Left ventricle myocardium inferior (tissue), 1 donor: ENCODE measurements around the gene MMP15. TPM values are rescaled to one million over a fixed set of nuclear protein-coding genes. Genes with fewer than 3 reads are reported as not detected.
A peak's percentile ranks its signal among the peaks of the same experiment; 100 is the strongest.

Experiments used
- DNase-seq: peaks from one replicate; pipeline ENCODE4 v3.0.0-alpha.2; 2020
- H3K27ac ChIP-seq: fragments of 200-600 bp; replicated peaks from 2 replicates; pipeline ENCODE4 v1.8.0; 2021
- H3K27me3 ChIP-seq: fragments of 200-600 bp; 2 replicates; pipeline ENCODE4 v1.8.0; 2021; ENCODE audit warnings: low read depth
- H3K36me3 ChIP-seq: fragments of 200-600 bp; 2 replicates; pipeline ENCODE4 v1.8.0; 2021
- H3K4me1 ChIP-seq: fragments of 200-600 bp; 2 replicates; pipeline ENCODE4 v1.8.0; 2021
- H3K4me3 ChIP-seq: fragments of 200-600 bp; 2 replicates; pipeline ENCODE4 v1.8.0; 2021; ENCODE audit warnings: mild to moderate bottlenecking, moderate library complexity
- H3K9me3 ChIP-seq: fragments of 200-600 bp; replicated peaks from 2 replicates; pipeline ENCODE4 v1.8.0; 2021
- intact Hi-C: fragments of 100-400 bp; cut with micrococcal nuclease; formaldehyde crosslinking; loops from one replicate; pipeline ENCODE4 v1.11.0; 2022
- total RNA-seq: library from RNA; stranded (reverse); fragmentation: NEBNext Ultra II Directional; extraction: Animal tissue kit (Norgen Biotek cat#: 25700); gene quantifications from one replicate; pipeline ENCODE4 v1.2.1, GENCODE V29; 2021
- TF ChIP-seq, protein P1 (sequence below): fragments of 200-600 bp; IDR thresholded peaks from 2 replicates; pipeline ENCODE4 v1.8.0; 2021; ENCODE audit warnings: antibody characterized with exemption, mild to moderate bottlenecking, borderline replicate concordance
- donor health status: DM: no; HTN: yes; CAD: no; lungs with severe emphysema.

Gene MMP15
- total RNA-seq, 1 donor from 2014 or later = 64.1 TPM

DNA sequence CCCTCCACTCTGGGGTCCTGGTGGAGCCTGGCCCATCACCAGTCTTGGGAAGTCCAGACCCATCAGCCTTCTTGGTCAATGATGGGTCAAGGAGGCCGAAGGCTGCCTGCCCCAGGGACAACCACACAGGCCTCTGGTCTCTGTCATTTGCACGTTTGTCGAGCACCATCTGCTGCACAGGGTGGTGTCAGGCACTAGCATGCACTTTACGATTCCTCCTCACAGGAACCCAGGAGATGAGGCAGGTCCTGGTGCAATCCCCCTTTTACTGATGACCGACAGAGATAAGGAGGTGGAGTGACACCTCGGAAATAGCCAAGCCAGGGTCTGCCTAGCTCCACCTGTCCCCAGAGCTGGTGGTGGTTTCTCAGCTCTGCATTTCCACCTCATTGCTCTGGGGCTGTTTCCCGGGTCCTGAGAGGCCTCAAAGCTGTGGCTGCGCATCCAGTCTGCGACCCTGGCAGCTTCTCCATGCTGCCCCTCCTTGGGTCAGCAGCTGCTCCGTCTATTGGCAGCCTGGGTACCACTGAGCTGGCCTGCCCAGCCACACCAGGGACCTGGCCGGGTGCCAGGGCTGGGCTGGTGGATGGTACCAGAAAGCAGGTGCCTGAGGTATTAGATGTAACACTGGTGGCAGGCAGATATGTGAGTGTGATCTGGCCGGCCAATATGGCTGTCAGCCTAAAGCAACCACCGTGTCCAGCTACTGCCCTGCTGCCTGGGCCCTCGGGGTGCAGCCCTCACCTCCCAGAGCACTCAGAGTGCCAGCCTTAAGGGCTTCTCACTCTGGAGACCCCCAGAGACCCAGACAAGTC is 10.0 kb downstream of the MMP15 start:
- Histone ChIP-seq H3K4me3 (peak overlapping the region; percentile 24), H3K9me3 (no peaks in the 10 kb centered on the region), H3K4me1 (peaks cover 62% of the 10 kb centered on the region), H3K27me3 (no peaks in the 10 kb centered on the region), H3K27ac (peak overlapping the region; percentile 96), H3K36me3 (peaks cover 34% of the 10 kb centered on the region)
- TF ChIP-seq, protein P1, sequence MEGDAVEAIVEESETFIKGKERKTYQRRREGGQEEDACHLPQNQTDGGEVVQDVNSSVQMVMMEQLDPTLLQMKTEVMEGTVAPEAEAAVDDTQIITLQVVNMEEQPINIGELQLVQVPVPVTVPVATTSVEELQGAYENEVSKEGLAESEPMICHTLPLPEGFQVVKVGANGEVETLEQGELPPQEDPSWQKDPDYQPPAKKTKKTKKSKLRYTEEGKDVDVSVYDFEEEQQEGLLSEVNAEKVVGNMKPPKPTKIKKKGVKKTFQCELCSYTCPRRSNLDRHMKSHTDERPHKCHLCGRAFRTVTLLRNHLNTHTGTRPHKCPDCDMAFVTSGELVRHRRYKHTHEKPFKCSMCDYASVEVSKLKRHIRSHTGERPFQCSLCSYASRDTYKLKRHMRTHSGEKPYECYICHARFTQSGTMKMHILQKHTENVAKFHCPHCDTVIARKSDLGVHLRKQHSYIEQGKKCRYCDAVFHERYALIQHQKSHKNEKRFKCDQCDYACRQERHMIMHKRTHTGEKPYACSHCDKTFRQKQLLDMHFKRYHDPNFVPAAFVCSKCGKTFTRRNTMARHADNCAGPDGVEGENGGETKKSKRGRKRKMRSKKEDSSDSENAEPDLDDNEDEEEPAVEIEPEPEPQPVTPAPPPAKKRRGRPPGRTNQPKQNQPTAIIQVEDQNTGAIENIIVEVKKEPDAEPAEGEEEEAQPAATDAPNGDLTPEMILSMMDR = no peak
- intact Hi-C loops = no loop called here
- no peak for DNase-seq

DNA sequence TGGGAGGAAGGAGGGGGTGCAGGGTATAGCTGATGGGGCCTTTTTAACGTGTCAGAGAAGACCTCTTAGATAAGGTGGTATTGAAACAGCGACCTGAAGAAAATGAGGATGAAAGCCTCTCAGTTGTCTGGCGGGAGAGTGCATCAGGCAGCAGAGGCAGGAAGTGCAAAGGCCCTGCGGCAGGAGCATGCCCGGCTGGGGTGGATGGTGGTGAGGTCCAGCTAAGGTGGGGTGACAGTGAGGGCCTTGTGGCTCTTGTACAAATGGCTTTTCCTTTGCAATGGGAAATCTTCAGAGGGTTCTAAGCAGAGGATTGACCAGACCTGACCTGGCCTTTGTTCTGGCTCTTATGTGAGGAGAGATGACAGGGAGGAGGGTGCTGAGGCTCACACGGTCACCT is 11.4 kb downstream of the MMP15 start:
- TF ChIP-seq, protein P1 = no peak
- no peak overlapping the region for H3K27ac ChIP-seq
- H3K9me3 ChIP-seq = no peaks in the 10 kb centered on the region
- peaks cover 48% of the 10 kb centered on the region for H3K4me1 ChIP-seq
- intact Hi-C loops = no loop called here
- no peak overlapping the region for H3K4me3 ChIP-seq
- peaks cover 48% of the 10 kb centered on the region for H3K36me3 ChIP-seq
- H3K27me3 ChIP-seq = no peaks in the 10 kb centered on the region
- DNase-seq = no peak

DNA sequence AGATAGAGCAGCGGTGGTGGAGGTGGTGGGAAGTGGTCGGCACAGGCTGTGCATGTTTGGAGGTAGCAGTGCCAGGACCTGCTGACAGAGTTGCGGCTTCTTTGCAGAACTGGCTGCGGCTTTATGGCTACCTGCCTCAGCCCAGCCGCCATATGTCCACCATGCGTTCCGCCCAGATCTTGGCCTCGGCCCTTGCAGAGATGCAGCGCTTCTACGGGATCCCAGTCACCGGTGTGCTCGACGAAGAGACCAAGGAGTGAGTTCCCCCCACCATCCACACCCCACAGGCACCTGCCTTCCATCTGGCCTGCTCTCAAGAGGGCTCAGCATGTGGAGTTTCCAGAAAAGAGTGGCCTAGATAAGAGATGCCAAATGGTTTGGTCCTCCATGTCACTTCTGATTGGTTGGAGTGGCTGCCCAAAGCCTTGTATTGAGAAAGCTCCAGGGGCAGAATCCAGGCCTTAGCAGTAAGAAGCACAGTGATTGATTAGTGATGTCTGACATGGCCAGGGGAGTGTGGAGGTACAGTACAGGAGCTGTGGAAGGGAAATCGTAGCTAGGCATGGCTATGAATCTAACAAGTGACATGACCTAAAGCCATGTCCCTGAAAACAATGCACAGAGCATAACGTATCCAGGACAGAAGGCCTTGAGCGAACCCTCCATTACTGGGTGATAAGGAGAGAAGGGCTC is 12.0 kb downstream of the MMP15 start:
- no peak overlapping the region for H3K27ac ChIP-seq
- no peak overlapping the region for H3K4me3 ChIP-seq
- TF ChIP-seq, protein P1 = no peak
- H3K4me1 ChIP-seq = peaks cover 42% of the 10 kb centered on the region
- no peaks in the 10 kb centered on the region for H3K27me3 ChIP-seq
- intact Hi-C loops = no loop called here
- no peak for DNase-seq
- H3K9me3 ChIP-seq = no peaks in the 10 kb centered on the region
- peaks cover 53% of the 10 kb centered on the region for H3K36me3 ChIP-seq

DNA sequence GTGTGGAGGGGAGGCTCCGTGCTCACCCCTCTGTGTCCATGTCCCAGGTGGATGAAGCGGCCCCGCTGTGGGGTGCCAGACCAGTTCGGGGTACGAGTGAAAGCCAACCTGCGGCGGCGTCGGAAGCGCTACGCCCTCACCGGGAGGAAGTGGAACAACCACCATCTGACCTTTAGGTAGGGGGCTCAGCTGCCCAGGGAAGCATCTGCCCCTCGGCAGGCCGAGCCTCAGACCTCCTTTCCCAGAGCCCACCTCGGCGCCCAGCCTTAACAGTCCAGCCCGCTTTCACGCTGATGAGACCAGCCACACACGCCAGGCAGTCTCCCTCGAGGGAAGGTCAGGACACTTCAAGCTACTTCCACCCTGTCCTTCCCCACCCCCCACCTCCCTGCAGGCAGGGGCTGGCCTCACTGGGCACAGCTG is 12.7 kb downstream of the MMP15 start:
- H3K4me1 ChIP-seq = peaks cover 35% of the 10 kb centered on the region
- intact Hi-C loops = no loop called here
- no peaks in the 10 kb centered on the region for H3K27me3 ChIP-seq
- TF ChIP-seq, protein P1 = no peak
- DNase-seq = no peak
- no peak overlapping the region for H3K4me3 ChIP-seq
- no peak overlapping the region for H3K27ac ChIP-seq
- no peaks in the 10 kb centered on the region for H3K9me3 ChIP-seq
- H3K36me3 ChIP-seq = peaks cover 61% of the 10 kb centered on the region

DNA sequence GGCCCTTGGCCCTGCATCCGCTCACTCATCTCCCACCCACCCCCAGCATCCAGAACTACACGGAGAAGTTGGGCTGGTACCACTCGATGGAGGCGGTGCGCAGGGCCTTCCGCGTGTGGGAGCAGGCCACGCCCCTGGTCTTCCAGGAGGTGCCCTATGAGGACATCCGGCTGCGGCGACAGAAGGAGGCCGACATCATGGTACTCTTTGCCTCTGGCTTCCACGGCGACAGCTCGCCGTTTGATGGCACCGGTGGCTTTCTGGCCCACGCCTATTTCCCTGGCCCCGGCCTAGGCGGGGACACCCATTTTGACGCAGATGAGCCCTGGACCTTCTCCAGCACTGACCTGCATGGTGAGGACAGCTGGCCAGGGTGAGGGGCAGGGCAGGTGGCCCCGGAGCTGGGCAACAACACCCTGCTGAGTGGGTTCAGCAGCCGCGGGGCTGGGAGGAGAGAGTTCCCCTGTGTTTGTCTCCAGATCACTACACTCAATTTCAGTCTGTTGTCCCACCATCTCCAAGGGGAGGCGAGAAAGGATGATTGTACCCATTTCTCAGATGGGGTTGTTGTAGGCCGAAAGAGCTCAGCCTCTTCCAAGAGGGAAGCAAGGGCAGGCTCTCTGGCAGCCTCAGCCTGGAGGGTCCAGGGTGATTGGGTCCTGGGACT is 14.4 kb downstream of the MMP15 start:
- TF ChIP-seq, protein P1 = no peak

More for the DNA sequence above, 14.4 kb downstream of the MMP15 start:
- Histone ChIP-seq H3K27ac (no peak overlapping the region), H3K27me3 (no peaks in the 10 kb centered on the region), H3K4me3 (no peak overlapping the region), H3K4me1 (peaks cover 28% of the 10 kb centered on the region), H3K9me3 (no peaks in the 10 kb centered on the region), H3K36me3 (peaks cover 77% of the 10 kb centered on the region)
- DNase-seq = no peak
- intact Hi-C loops = no loop called here
